ENCODE measurements around the gene CC2D1A.

CC2D1A gene

DNA sequence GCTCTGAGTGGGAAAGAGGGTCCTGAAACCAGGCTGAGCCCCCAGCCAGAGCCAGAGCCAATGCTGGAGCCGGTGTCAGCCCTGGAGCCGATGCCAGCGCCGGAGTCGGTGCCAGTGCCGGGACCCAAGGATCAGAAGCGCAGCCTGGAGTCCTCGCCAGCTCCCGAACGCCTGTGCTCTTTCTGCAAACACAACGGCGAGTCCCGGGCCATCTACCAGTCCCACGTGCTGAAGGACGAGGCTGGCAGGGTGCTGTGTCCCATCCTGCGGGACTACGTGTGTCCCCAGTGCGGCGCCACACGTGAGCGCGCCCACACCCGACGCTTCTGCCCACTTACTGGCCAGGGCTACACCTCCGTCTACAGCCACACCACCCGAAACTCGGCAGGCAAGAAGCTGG, 28.7 kb upstream of the CC2D1A start:
- H3K4me3 ChIP-seq (ENCODE audit: control insufficient read depth, low read depth, low read length) = no peak overlapping the region
- no peak for DNase-seq (ENCODE audit: low read depth)
- TF ChIP-seq, protein P1, sequence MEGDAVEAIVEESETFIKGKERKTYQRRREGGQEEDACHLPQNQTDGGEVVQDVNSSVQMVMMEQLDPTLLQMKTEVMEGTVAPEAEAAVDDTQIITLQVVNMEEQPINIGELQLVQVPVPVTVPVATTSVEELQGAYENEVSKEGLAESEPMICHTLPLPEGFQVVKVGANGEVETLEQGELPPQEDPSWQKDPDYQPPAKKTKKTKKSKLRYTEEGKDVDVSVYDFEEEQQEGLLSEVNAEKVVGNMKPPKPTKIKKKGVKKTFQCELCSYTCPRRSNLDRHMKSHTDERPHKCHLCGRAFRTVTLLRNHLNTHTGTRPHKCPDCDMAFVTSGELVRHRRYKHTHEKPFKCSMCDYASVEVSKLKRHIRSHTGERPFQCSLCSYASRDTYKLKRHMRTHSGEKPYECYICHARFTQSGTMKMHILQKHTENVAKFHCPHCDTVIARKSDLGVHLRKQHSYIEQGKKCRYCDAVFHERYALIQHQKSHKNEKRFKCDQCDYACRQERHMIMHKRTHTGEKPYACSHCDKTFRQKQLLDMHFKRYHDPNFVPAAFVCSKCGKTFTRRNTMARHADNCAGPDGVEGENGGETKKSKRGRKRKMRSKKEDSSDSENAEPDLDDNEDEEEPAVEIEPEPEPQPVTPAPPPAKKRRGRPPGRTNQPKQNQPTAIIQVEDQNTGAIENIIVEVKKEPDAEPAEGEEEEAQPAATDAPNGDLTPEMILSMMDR (IDR thresholded peaks at IDR 0.05; ENCODE audit: control insufficient read depth, insufficient read depth, low read depth, low read length, missing control alignments) = no peak

DNA sequence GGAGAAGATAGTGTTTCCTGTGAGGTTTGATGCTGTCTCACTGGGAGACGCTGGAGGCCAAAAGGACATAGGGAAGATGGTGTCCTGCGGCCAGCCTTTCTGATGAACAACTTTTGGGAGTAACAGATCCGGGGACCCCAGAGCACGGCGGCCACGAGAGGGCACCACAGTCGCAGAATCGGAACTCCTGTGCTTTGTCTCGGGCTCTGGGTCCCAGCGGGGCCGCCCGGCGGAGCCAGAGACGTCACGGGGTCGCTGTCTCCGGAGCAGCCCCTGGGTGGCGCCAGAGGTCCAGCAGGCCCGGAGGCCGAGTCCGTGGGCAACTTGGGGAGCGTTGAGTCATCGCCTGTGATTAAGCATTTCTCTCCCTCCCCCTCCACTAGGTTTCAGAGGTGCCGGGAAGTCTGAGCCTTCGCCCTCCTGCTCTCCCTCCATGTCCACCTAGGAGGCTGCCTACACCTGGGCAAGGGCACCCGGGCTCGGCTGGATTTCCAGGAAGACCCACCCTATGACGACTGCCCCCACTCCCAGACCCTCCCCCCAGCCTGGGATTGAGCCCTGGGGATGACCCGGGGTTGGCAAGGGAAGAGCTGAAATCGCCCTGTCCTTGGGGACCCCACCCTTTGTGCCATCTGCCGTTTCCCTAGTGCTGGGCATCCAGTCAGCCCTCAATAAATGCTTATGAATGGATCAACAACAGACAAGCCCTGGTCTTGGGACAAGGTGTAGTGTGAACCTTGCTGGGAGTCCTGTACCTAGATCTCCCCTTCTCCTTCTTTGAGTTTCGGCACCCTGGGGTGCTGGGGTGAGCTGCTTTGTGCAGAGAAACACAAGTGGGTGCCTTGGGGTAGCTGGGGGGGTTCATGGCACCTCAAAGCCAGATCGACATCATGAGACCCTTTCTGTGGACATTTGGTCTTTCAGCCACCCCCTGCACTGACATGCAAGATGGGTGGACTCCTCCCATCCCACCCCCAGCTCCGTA, 25.6 kb upstream of the CC2D1A start:
- TF ChIP-seq, protein P1 (IDR thresholded peaks at IDR 0.05; ENCODE audit: control insufficient read depth, insufficient read depth, low read depth, low read length, missing control alignments) = peak; percentile 100
- H3K4me3 ChIP-seq (ENCODE audit: control insufficient read depth, low read depth, low read length) = peak overlapping the region; percentile 7
- DNase-seq (ENCODE audit: low read depth) = peak; percentile 77

DNA sequence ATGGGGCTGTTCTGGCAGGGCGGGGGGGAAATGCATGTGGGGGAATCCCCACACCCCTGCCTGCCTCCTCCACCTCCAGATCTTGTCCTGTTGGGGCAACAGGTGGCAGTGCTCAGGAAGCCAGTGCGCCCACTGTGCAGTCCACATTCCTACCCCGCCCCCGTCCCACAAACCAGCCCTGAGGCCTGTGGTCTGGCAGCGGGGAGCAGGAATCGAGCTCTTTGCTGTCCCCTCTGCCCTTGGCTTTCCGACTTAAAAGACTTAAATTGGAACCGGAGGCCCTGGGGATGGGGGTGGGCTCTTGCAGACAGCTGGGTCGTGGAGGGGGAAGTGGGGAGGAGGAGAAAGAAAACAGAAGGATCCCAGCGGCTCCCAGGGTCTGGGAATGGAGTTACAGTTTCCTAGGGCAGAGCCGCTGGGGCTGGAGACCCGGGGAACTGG, 24.7 kb upstream of the CC2D1A start:
- H3K4me3 ChIP-seq (ENCODE audit: control insufficient read depth, low read depth, low read length) = no peak overlapping the region
- TF ChIP-seq, protein P1 (IDR thresholded peaks at IDR 0.05; ENCODE audit: control insufficient read depth, insufficient read depth, low read depth, low read length, missing control alignments) = no peak
- DNase-seq (ENCODE audit: low read depth) = no peak

DNA sequence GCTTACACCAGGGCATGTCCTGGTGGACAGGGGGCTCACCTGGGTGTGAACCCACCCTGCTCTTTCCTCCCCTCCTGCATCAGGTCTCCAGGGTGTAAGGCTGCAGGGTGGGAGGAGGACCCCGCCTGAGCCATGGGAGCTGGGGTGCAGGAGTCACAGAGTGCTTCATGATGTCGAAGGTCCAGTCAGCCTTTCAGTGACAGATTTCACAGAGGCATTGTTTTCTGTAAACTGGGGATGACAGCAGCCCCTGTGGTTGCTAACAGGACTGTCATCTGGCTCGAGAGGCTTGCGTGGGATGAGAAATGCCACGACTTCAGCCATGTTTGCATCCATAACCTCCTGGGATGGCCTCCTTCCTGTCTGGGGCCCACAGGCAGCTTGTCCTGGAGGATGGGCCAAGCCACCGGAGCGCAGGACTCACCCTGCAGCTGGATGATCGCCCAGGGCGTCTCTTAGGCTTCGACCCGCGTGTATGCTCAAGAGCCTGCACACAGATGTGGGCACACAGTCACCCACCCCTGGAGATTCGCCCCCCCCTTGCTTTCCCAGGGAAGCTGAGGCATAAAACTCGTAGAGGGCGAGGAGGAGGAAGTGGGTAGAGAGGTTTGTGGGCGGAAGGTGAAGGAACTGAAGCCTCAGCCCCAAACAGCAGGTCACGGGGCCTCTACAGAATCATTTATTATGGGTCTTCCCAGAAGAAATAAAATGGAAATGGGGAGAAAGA, 24.1 kb upstream of the CC2D1A start:
- TF ChIP-seq, protein P1 (IDR thresholded peaks at IDR 0.05; ENCODE audit: control insufficient read depth, insufficient read depth, low read depth, low read length, missing control alignments) = no peak
- no peak overlapping the region for H3K4me3 ChIP-seq (ENCODE audit: control insufficient read depth, low read depth, low read length)
- no peak for DNase-seq (ENCODE audit: low read depth)

DNA sequence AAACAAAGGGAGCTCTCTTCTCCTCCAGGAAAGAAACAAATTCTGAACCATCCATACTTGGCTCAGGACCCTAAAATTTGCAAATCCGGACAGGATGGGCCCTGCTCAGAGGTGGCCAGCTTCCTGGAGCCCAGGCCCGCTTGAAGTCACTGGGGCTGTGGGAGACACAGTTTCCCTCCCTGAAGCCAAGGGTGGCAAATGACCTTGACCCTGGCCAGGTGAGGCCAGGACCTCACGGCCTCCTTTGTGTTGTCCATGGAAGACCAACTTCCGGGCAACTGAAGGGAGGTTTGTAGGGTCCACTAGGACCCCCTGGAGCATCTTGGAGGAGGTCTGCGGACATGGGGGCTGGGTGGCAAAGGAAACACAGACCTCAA, 23.6 kb upstream of the CC2D1A start:
- no peak for DNase-seq (ENCODE audit: low read depth)
- TF ChIP-seq, protein P1 (IDR thresholded peaks at IDR 0.05; ENCODE audit: control insufficient read depth, insufficient read depth, low read depth, low read length, missing control alignments) = no peak
- H3K4me3 ChIP-seq (ENCODE audit: control insufficient read depth, low read depth, low read length) = no peak overlapping the region

DNA sequence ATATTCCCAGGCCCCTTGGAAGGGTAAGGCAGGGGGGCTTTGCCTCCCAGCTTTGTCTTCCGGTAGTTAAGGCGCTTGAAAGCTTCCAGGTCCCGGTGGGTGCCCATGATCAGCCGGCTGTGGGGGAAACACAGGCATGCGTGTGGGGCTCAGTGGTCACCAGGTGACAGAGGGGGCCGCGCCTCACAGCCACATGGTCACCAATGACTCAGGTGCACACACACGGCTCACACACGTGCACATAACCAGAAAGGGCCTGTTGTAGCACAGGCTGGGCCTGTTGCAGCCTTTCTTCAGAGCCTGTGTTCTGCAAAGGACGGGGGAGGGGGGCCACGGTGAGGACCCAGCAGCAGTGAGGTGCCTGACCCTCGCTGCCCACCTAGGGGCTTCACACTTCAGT, 23.2 kb upstream of the CC2D1A start:
- DNase-seq (ENCODE audit: low read depth) = no peak
- TF ChIP-seq, protein P1 (IDR thresholded peaks at IDR 0.05; ENCODE audit: control insufficient read depth, insufficient read depth, low read depth, low read length, missing control alignments) = no peak
- H3K4me3 ChIP-seq (ENCODE audit: control insufficient read depth, low read depth, low read length) = no peak overlapping the region

All from AG09309 (cell line).